GM21717 (cell line): Measurements from ENCODE around the gene FAT2.
"Not testable (repeated sequence)": the region's sequence is repeated elsewhere in the genome, so short reads cannot be mapped to it uniquely, and the experiment has no call there.

Experiments used
- ATAC-seq: cut with Tn5 transposase; IDR thresholded peaks from one replicate; pipeline ENCODE4 v1.9.1; 2021; ENCODE audit warnings: mild to moderate bottlenecking, moderate library complexity; ENCODE audit not compliant: unreplicated experiment

FAT2 gene

DNA sequence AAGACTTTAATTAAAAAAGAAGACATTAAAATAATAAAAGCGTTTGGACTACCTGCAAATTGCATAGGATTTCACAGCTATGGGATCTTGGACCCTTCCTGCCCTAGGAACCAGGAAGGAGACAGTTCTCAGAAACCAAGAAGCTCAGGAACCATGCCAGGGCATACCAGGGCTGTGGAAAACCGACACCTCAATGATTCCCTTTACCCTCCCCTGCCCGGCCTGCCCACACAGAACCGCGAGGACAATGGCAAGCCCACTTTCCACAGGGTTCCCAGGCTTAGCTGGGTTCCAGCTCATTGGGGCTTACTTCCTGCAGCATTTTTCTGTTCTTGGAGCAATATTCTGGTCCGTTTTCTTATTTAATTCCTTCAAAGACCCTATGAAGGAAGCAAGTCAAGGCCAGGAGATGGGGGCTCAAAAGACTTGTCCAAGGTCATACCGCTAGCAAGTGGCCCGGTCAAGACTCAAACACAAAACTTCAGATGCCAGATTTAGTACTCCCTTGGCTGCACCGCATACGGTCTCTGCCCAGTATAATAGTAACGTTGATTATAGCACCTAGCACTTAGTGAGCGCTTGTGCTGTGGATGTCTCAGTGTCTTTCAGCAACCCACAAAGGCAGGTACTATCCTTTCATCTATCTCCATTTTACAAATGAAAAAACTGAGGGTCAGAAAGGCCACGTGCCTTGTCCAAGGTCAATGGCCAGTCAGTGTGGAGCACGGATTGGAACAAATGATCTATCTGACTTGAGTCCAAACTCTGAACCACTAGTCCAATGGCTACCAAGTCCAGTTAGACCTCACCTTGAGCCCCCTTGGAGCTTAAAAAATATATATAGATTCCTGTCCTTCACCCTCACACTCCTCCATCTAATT is 6.8 kb downstream of the FAT2 start:
- no peak for ATAC-seq

GRCh38 chr5:151581812-151582583 is 9.1 kb downstream of the FAT2 start:
- no peak for ATAC-seq

DNA sequence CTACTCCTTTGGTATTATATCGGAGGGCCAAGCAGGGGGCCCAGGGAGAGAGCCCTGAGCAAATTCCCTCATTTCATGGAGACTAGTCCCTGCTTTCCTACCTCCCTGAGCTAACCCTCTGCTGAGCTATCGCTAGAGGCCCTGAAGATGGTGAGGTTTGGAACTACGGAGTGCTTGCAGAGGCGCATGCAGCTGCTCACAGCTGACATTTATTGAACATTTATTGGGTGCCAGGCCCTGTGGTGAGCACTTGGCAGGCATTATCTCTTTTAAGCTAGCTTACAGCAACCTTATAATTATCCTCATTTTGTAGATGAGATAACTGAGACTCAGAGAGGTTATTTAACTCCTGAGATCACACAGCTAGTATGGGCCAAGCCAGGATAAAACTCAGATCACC is 9.8 kb downstream of the FAT2 start:
- no peak for ATAC-seq

- ATAC-seq = no peak
These were observed 10.3 kb downstream of the FAT2 start for GRCh38 chr5:151580858-151581257.

DNA sequence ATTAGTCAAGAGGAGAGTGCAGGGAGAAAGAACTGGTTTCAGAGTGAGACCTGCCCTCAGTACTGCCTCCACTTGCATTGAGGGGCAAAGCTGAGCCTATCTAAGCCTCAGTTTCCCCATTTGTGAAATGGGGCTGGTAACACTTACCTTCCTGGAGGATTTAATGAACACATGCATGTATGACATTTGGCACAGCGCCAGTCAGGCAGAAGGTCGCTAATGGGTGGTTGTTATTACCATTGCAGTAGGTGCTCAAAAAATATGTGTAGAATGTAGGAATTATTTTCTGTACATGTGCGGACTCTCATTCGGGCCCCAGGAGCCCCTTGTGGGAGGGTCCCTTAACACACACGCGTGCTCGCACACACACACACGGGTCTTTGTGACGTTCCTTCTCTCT is 10.9 kb downstream of the FAT2 start:
- no peak for ATAC-seq

- ATAC-seq = not testable (repeated sequence)
These were observed 12.0 kb downstream of the FAT2 start for GRCh38 chr5:151579146-151579545.

DNA sequence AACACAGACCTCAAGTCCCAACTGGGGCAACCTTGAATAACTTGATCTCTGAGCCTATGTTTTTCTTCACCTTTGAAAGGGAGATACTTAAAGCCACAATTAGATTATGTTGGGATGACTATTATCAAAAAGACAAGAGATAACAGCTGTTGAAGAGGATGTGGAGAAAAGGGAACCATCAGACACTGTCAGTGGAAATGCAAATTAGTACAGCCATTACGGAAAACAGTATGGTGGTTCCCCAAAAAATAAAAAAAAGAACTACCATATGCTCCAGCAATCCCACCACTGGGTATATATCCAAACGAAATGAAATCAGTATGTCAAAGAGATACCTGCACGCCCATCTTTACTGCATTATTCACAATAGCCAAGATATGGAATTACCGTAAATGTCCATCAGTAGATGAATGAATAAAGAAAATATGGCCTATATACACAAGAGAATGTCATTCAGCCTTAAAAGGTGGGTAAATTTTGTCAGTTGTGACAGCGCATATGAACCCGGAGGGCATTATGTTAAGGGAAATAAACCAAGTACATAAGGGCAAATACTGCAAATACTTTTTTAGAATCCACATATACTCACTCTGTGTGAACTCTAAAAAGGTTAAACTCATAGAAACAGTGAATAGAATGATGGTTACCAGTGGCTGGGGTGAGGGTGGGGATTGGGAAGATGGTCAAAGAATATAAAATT is 12.7 kb downstream of the FAT2 start:
- no peak for ATAC-seq

- no peak for ATAC-seq
These were observed 13.6 kb downstream of the FAT2 start for GRCh38 chr5:151577566-151577965.

DNA sequence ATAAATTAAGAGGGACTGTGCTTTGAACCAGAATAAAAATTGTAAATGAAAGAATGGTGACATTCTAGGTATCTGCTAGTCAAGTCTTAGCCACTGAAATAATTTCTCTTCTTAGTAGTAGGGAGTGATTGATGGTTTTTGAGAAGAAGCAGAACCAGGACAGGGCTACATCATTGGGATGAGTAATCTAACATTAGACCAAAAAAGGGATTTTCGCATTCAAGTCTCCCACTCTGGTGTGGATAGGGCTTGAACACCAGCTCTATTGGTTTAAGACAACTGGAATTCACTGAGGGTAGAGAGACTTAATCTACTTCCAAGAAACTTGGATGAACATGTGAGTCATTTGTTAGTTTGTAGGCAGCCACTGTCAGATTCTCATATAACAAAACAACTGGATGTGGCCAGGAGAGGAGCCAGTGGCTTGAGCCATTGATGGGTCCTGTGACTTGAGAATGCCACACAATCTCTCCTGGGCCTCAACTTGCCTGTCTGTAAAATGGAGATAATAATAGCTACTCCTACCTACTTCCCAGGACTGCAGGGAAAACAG is 16.6 kb downstream of the FAT2 start:
- no peak for ATAC-seq

DNA sequence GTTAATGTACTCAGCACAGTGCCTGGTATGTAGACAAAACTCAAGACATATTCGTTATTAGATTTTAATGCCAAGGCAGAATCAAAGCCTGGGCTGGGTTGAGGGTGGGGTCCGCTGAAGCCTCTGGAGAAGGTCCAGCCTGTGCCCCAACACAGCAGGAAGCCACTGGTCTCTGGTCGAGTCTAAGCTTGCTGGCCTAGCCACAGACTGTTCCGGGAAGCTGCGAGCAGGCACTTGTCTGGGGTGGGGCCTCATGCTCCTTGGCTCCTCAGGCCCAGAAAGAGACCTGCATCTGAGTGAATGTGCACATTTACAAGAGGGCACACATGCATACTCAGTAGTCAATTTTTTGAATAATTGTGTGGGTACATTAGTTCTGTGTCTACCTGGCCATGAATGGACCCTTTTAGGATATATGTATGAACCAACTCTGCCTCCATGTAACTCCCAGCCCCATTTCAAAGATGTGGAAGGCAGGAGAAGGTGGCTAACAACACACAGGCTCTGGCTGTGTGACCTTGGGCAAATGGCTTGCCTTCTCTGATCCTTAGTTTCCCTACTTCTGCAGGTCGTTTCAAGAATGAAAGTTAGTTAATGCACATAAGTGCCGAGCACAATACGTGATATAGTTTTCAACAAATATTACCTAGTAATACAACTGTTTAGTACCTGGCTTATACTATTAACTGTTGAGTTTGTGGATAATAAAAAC is 18.3 kb downstream of the FAT2 start:
- ATAC-seq = no peak

GRCh38 chr5:151571270-151572173 is 19.6 kb downstream of the FAT2 start:
- no peak for ATAC-seq

GRCh38 chr5:151570512-151571269 is 20.4 kb downstream of the FAT2 start:
- ATAC-seq = no peak

- no peak for ATAC-seq
These were observed 21.1 kb downstream of the FAT2 start for GRCh38 chr5:151570058-151570457.

DNA sequence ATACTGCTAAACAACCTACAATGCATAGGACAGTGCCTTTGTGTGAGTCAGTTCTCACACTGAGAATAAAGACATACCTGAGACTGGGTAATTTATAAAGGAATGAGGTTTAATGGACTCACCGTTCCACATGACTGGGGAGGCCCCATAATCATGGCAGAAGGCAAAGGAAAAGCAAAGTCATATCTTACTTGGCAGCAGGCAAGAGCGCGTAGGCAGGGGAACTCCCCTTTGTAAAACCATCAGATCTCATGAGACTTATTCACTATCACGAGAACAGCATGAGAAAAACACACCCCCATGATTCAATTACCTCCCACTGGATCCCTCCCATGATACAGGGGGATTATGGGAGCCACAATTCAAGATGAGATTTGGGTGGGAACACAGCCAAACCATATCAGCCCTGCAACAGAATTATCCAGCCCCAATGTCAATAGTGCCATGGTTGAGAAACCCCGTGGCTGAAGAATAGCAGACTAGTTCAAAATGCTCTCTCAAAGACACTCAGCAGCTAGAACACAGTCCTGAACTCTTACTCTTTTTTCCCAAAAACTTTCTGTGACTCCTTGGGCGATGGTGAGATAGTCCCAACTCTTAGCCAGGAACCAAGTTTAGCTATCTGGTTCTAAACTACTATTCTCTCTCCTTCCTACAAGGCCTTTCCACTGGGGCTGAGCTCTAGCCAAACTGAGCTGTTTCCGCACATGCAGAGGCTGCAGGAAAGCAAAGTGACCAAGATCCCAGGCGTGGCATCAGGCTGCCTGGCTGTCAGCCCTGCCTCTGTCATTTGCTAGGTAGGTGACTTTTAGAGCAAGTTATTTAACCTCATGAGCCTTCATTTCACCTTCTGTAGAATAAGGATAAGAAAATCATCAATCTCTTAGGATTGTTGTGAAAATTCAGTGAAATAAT is 21.7 kb downstream of the FAT2 start:
- peak; percentile 49 for ATAC-seq

- no peak for ATAC-seq
These were observed 23.1 kb downstream of the FAT2 start for GRCh38 chr5:151568036-151568435.

DNA sequence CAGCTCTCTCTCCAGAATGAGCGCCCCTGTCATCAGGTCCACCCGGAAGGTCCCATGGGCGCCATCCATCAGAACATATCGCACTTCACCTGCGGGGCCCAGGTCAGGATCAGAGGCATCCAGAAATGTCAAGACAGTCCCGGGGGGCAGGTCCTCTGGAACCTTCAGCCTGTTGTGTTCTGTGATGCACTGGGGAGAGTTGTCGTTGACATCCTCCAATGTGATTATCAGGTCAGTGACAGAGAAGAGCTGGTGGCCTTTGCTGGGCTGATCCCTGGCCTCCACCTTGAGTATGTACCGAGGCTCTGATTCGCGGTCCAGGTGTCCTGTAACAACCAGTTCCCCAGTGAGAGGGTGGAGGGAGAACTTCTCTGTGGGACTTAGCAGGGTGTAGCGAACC is 25.2 kb downstream of the FAT2 start:
- ATAC-seq = no peak

GRCh38 chr5:151562019-151562707 is 29.0 kb downstream of the FAT2 start:
- ATAC-seq = no peak
